K562 (cell line): Measurements from ENCODE around the gene ITPKB. TPM values are rescaled to one million over a fixed set of nuclear protein-coding genes. Genes with fewer than 3 reads are reported as not detected.

ENCODE experiments used
- ATAC-seq: fragments of 200-7000 bp; cut with Tn5 transposase; 3 replicates; pipeline ENCODE4 v1.9.1; 2020; ENCODE audit warnings: moderate library complexity
- BruUV-seq: library from RNA; stranded (reverse); fragments of 400-500 nt; replicated peaks from 2 replicates; lab custom pipeline; 2021; lab: Mats Ljungman, UMichigan
- CTCF ChIA-PET: fragments of 300-600 bp; formaldehyde crosslinking; extraction: SDS; loops from one replicate; lab custom pipeline; 2021; ENCODE audit warnings: low intra/inter-chr PET ratio; lab: Yijun Ruan, JAX
- POLR2A ChIA-PET: fragments of 300-600, 350-650 bp; sonication (Branson Sonifier 250); formaldehyde crosslinking; extraction: SDS; loops from one replicate; lab custom pipeline; 2021; ENCODE audit warnings: antibody characterized with exemption, inconsistent platforms; lab: Yijun Ruan, JAX
- DNase-seq, 4 experiments: peaks; one replicate each; pipeline versions ENCODE4 v3.0.0 to v3.0.0-alpha.2; 2011 to 2018; ENCODE audit warnings: low spot score in 3 of 4, mixed read lengths in 3 of 4; ENCODE audit errors: extremely low read depth in 1 of 4
- FAIRE-seq: peaks from 2 replicates; lab custom pipeline; 2011; peaks lifted over from hg19 to GRCh38; lab: Jason Lieb, UNC
- H2AFZ ChIP-seq: 2 replicates; pipeline ENCODE4 v1.6.0; 2011; ENCODE audit warnings: low read depth, low read length, control low read depth, inconsistent platforms
- H3K27ac ChIP-seq: fragments of 200-600 bp; 3 replicates; pipeline ENCODE4 v1.8.0; 2011; ENCODE audit warnings: low read depth, mild to moderate bottlenecking, control low read depth, inconsistent platforms, low read length, moderate library complexity, mixed read lengths; ENCODE audit errors: extremely low read depth
- H3K27me3 ChIP-seq, 2 experiments: fragments of 300-600 bp in 1 of 2; 2 replicates in 1 of 2; 3 replicates in 1 of 2; pipeline versions ENCODE4 v1.6.0 to v1.8.0; 2011; ENCODE audit warnings: inconsistent platforms in 2 of 2, low read length in 2 of 2, mild to moderate bottlenecking in 1 of 2, mixed read lengths in 1 of 2, moderate library complexity in 1 of 2; ENCODE audit not compliant: control insufficient read depth in 2 of 2, insufficient read depth in 2 of 2
- H3K36me3 ChIP-seq: fragments of 300-600 bp; 3 replicates; pipeline ENCODE4 v1.8.0; 2011; ENCODE audit warnings: mild to moderate bottlenecking, low read length, inconsistent platforms; ENCODE audit not compliant: control insufficient read depth, insufficient read depth
- H3K4me1 ChIP-seq, 2 experiments: fragments of 200-600 bp in 1 of 2; replicated peaks in 1 of 2; 2 replicates in 1 of 2; 3 replicates in 1 of 2; pipeline versions ENCODE4 v1.5.1 to v1.8.0; 2011; ENCODE audit warnings: inconsistent platforms in 2 of 2, low read length in 2 of 2, mild to moderate bottlenecking in 1 of 2, mixed read lengths in 1 of 2, moderate library complexity in 1 of 2; ENCODE audit not compliant: control insufficient read depth in 2 of 2, insufficient read depth in 2 of 2
- H3K4me2 ChIP-seq: 2 replicates; pipeline ENCODE4 v1.6.1; 2011; ENCODE audit warnings: low read length, control low read depth, inconsistent platforms, mixed read lengths; ENCODE audit not compliant: insufficient read depth
- H3K4me3 ChIP-seq: fragments of 200-600 bp; sonication (generic), shearing (Covaris generic); 2 replicates; pipeline ENCODE4 v1.5.1; 2016; ENCODE audit warnings: control low read depth, inconsistent platforms
- H3K79me2 ChIP-seq: fragments of 200-600 bp; 3 replicates; pipeline ENCODE4 v1.8.0; 2011; ENCODE audit warnings: low read length, inconsistent platforms; ENCODE audit not compliant: control insufficient read depth, insufficient read depth
- H3K9ac ChIP-seq, 2 experiments: 2 replicates each; pipeline versions ENCODE4 v1.6.0 to v1.6.1; 2011; ENCODE audit warnings: low read depth in 2 of 2, low read length in 2 of 2, control low read depth in 1 of 2, inconsistent platforms in 1 of 2, mild to moderate bottlenecking in 1 of 2, mixed read lengths in 1 of 2; ENCODE audit not compliant: insufficient read depth in 1 of 2
- H3K9me1 ChIP-seq: one replicate; pipeline ENCODE4 v1.6.0; 2011; ENCODE audit warnings: inconsistent platforms, mild to moderate bottlenecking, low read length, moderate library complexity; ENCODE audit not compliant: control insufficient read depth, insufficient read depth
- H3K9me3 ChIP-seq: replicated peaks from 2 replicates; pipeline ENCODE4 v1.5.1; 2011; ENCODE audit warnings: low read depth, low read length, inconsistent platforms; ENCODE audit not compliant: control insufficient read depth, insufficient read depth
- H4K20me1 ChIP-seq: replicated peaks from 2 replicates; pipeline ENCODE4 v1.6.1; 2011; ENCODE audit warnings: low read length, inconsistent platforms, mixed read lengths; ENCODE audit not compliant: control insufficient read depth, insufficient read depth
- EGR1 ChIP-seq: fragments of 450-650 bp; conservative IDR thresholded peaks from 2 replicates; pipeline ENCODE4 v1.6.1; 2017; ENCODE audit warnings: mild to moderate bottlenecking
- NONO ChIP-seq, 2 experiments: fragments of 200-400 bp in 1 of 2; fragments of 450-650 bp in 1 of 2; formaldehyde crosslinking in 1 of 2; IDR thresholded peaks; 2 replicates each; pipeline ENCODE4 v1.6.1; 2017; ENCODE audit warnings: low read depth in 2 of 2, mild to moderate bottlenecking in 2 of 2, moderate library complexity in 2 of 2, low read length in 1 of 2
- POLR3A ChIP-seq: IDR thresholded peaks from 2 replicates; pipeline ENCODE4 v1.6.1; 2011; ENCODE audit warnings: borderline replicate concordance, mild to moderate bottlenecking, moderate library complexity; ENCODE audit not compliant: insufficient read length, insufficient read depth; ENCODE audit errors: extremely low read depth
- YY1 ChIP-seq, 3 experiments: IDR thresholded peaks; 2 replicates each; pipeline ENCODE4 v1.6.1; 2011; ENCODE audit warnings: low read length in 2 of 3, mild to moderate bottlenecking in 2 of 3, moderate library complexity in 2 of 3, borderline replicate concordance in 1 of 3, control low read depth in 1 of 3, low read depth in 1 of 3; ENCODE audit not compliant: insufficient read depth in 3 of 3, insufficient replicate concordance in 2 of 3, control insufficient read depth in 1 of 3, insufficient read length in 1 of 3; ENCODE audit errors: extremely low read depth in 1 of 3
- ZNF184 ChIP-seq: sonication (generic); formaldehyde crosslinking; IDR thresholded peaks from 2 replicates; pipeline ENCODE4 v1.5.0; 2020; ENCODE audit warnings: missing genetic modification reagents
- ZNF239 ChIP-seq: fragments of 250-450 bp; sonication (Bioruptor Pico); IDR thresholded peaks from 2 replicates; pipeline ENCODE4 v1.4.0; 2020; ENCODE audit warnings: mild to moderate bottlenecking
- ZNF347 ChIP-seq: fragments of 450-650 bp; formaldehyde crosslinking; IDR thresholded peaks from 2 replicates; pipeline ENCODE4 v1.4.0; 2020; ENCODE audit warnings: low read depth, mild to moderate bottlenecking, moderate library complexity
- ZNF584 ChIP-seq: fragments of 200-800 bp; sonication (Bioruptor generic); IDR thresholded peaks from 2 replicates; pipeline ENCODE4 v1.6.1; 2016; ENCODE audit warnings: low read depth, mild to moderate bottlenecking, missing genetic modification characterization, missing compliant biosample characterization
- ZNF589 ChIP-seq: fragments of 200-800 bp; sonication (Bioruptor generic); IDR thresholded peaks from 2 replicates; pipeline ENCODE4 v1.6.1; 2016; ENCODE audit warnings: low read depth, missing genetic modification characterization, missing compliant biosample characterization
- ZNF695 ChIP-seq: fragments of 450-650 bp; formaldehyde crosslinking; IDR thresholded peaks from 2 replicates; pipeline ENCODE4 v1.4.0; 2020; ENCODE audit warnings: mild to moderate bottlenecking, moderate library complexity
- WGBS: fragments of 100-300 bp; shearing (Covaris generic); methylation state at CpG from one replicate; pipeline ENCODE4 v1.1.6; 2016; ENCODE audit warnings: low coverage, mixed read lengths; ENCODE audit not compliant: insufficient coverage; ENCODE audit errors: missing lambda C conversion rate; 5-methylcytosine and 5-hydroxymethylcytosine counted together
- in situ Hi-C: fragments of 300-500 bp; cut with MboI; formaldehyde crosslinking; loops from 4 replicates; pipeline ENCODE4 v1.15.0; 2018; ENCODE audit warnings: inconsistent platforms, mixed read lengths
- intact Hi-C: fragments of 100-400 bp; cut with micrococcal nuclease; formaldehyde crosslinking; loops from 2 replicates; pipeline ENCODE4 v1.14.2; 2022
- polyA plus RNA-seq, 8 experiments: library from polyadenylated mRNA; depleted of rRNA in 4 of 8; stranded (reverse) in 5 of 8; unstranded in 3 of 8; fragments of >200 nt; fragmentation: Nextera tagmentation in 2 of 8; fragmentation: Illumina TruSeq in 1 of 8; extraction: Ambion mirVana in 2 of 8; extraction: Trizol in 1 of 8; gene quantifications; 2 replicates each; pipeline versions ENCODE4 v1.2.1 to v1.2.3, GENCODE V29; 2011 to 2014; ENCODE audit warnings: inconsistent platforms in 1 of 8, missing spikeins in 1 of 8
- total RNA-seq, 7 experiments: library from RNA; depleted of rRNA in 6 of 7; stranded (reverse); fragments of >200 nt in 6 of 7; fragmentation: Illumina TruSeq in 2 of 7; extraction: Trizol in 2 of 7; gene quantifications; 2 replicates each; pipeline versions ENCODE4 v1.2.1 to v1.2.3, GENCODE V29; 2011 to 2021; ENCODE audit warnings: low replicate concordance in 1 of 7
- TF ChIP-seq, protein P1 (sequence below): fragments of 450-650 bp; IDR thresholded peaks from 2 replicates; pipeline ENCODE4 v1.7.1; 2018; ENCODE audit warnings: mild to moderate bottlenecking, low read depth; ENCODE audit not compliant: partially characterized antibody
- TF ChIP-seq, protein P2 (sequence below): fragments of 450-650 bp; IDR thresholded peaks from 2 replicates; pipeline ENCODE4 v1.6.1; 2017; ENCODE audit warnings: antibody characterized with exemption, mild to moderate bottlenecking

The ITPKB gene
- total and polyA plus RNA-seq, 9 of the 15 experiments (the other 6 are each of a cell fraction or from before 2014, with no cell fraction given): 0.01 to 0.22 TPM; not detected in 7

- DNase-seq (no peak), ATAC-seq (no peak; the same call in 2 of the 3 replicates), FAIRE-seq (no peak)
- in situ Hi-C loops (no loop called here), intact Hi-C loops (loop anchor here (5.0 kb wide), 1 partner anchor 40 kb away; no protein-coding TSS in a partner anchor)
- H3K9me1 ChIP-seq: no peaks in the 10 kb centered on the region
- no peak overlapping the region for H3K9ac ChIP-seq
- no peaks in the 10 kb centered on the region for H4K20me1 ChIP-seq
- H3K36me3 ChIP-seq: no peaks in the 10 kb centered on the region
- no TSS peak for BruUV-seq
- no peaks in the 10 kb centered on the region for H3K9me3 ChIP-seq
- H3K4me1 ChIP-seq: peaks cover 4 to 6% of the 10 kb centered on the region in 2 experiments; a peak in 3 of 5 replicates
- peaks cover 31 to 60% of the 10 kb centered on the region in 2 experiments; a peak in 4 of 5 replicates for H3K27me3 ChIP-seq
- WGBS: 3% methylated on average over 13 of the region's 13 CpGs
- no peak overlapping the region for H3K4me2 ChIP-seq
- ChIA-PET POLR2A (interaction anchor here (0.6 kb wide), 2 partner anchors 137 to 261 kb away, joined by 3 read pairs; no protein-coding TSS in a partner anchor), CTCF (no interaction called here)
- H2AFZ ChIP-seq: no peak overlapping the region
- no peak overlapping the region for H3K27ac ChIP-seq
- H3K4me3 ChIP-seq: no peak overlapping the region
- H3K79me2 ChIP-seq: no peaks in the 10 kb centered on the region
- no peak for TF ChIP-seq NONO (IDR thresholded peaks at IDR 0.05; ENCODE audit: low read depth in 2 of 2, low read length in 1 of 2)
- TF ChIP-seq ZNF347 (CRISPR knock-in tag): no peak
- TF ChIP-seq ZNF584 (CRISPR knock-in tag): no peak
- TF ChIP-seq, protein P1, sequence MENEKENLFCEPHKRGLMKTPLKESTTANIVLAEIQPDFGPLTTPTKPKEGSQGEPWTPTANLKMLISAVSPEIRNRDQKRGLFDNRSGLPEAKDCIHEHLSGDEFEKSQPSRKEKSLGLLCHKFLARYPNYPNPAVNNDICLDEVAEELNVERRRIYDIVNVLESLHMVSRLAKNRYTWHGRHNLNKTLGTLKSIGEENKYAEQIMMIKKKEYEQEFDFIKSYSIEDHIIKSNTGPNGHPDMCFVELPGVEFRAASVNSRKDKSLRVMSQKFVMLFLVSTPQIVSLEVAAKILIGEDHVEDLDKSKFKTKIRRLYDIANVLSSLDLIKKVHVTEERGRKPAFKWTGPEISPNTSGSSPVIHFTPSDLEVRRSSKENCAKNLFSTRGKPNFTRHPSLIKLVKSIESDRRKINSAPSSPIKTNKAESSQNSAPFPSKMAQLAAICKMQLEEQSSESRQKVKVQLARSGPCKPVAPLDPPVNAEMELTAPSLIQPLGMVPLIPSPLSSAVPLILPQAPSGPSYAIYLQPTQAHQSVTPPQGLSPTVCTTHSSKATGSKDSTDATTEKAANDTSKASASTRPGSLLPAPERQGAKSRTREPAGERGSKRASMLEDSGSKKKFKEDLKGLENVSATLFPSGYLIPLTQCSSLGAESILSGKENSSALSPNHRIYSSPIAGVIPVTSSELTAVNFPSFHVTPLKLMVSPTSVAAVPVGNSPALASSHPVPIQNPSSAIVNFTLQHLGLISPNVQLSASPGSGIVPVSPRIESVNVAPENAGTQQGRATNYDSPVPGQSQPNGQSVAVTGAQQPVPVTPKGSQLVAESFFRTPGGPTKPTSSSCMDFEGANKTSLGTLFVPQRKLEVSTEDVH: no peak
- no peak for TF ChIP-seq ZNF589 (CRISPR knock-in tag)
- TF ChIP-seq YY1 (IDR thresholded peaks at IDR 0.05; ENCODE audit: borderline replicate concordance in 1 of 3, control insufficient read depth in 1 of 3, extremely low read depth in 1 of 3, insufficient read depth in 3 of 3, insufficient read length in 1 of 3, insufficient replicate concordance in 2 of 3, low read depth in 1 of 3, low read length in 2 of 3): no peak
- TF ChIP-seq ZNF695: no peak
- TF ChIP-seq, protein P2, sequence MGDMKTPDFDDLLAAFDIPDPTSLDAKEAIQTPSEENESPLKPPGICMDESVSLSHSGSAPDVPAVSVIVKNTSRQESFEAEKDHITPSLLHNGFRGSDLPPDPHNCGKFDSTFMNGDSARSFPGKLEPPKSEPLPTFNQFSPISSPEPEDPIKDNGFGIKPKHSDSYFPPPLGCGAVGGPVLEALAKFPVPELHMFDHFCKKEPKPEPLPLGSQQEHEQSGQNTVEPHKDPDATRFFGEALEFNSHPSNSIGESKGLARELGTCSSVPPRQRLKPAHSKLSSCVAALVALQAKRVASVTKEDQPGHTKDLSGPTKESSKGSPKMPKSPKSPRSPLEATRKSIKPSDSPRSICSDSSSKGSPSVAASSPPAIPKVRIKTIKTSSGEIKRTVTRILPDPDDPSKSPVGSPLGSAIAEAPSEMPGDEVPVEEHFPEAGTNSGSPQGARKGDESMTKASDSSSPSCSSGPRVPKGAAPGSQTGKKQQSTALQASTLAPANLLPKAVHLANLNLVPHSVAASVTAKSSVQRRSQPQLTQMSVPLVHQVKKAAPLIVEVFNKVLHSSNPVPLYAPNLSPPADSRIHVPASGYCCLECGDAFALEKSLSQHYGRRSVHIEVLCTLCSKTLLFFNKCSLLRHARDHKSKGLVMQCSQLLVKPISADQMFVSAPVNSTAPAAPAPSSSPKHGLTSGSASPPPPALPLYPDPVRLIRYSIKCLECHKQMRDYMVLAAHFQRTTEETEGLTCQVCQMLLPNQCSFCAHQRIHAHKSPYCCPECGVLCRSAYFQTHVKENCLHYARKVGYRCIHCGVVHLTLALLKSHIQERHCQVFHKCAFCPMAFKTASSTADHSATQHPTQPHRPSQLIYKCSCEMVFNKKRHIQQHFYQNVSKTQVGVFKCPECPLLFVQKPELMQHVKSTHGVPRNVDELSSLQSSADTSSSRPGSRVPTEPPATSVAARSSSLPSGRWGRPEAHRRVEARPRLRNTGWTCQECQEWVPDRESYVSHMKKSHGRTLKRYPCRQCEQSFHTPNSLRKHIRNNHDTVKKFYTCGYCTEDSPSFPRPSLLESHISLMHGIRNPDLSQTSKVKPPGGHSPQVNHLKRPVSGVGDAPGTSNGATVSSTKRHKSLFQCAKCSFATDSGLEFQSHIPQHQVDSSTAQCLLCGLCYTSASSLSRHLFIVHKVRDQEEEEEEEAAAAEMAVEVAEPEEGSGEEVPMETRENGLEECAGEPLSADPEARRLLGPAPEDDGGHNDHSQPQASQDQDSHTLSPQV: no peak
- TF ChIP-seq ZNF239 (CRISPR knock-in tag): no peak
- TF ChIP-seq POLR3A: no peak
- TF ChIP-seq ZNF184: no peak
- no peak for TF ChIP-seq EGR1
Observed at GRCh38 chr1:226677027-226678020, 61.8 kb downstream of the ITPKB start.
